CD4-positive, alpha-beta T cell treated with Interleukin-17A for 1 hour (primary cell): ENCODE results near the gene PSD.

ENCODE experiments used
- DNase-seq: peaks from one replicate; pipeline ENCODE4 v3.0.0-alpha.2; 2020

PSD gene

DNA sequence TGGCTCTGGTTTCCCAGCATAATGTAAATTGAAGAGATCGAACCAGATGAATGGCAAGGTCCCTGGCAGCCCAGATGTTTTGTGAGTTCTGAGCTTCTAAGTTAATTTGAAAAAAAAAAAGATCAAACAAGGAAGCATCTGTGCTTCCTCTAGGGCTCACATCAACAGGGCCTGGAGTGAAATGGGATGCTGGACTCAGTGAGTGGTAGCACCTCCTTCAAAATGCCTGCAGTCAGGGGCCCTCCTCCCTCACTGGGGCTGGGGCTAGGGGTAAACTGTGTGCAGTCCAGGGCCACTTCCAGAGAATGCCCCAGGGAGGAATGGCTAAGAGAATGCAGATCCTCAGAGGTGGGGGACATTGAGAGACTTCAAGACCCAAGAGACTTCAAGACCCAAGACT lies 19.8 kb upstream of the PSD start:
- DNase-seq: no peak

GRCh38 chr10:102437515-102437914 lies 18.9 kb upstream of the PSD start:
- DNase-seq: no peak

- DNase-seq: no peak
Observed at GRCh38 chr10:102436312-102436711, 17.7 kb upstream of the PSD start.

DNA sequence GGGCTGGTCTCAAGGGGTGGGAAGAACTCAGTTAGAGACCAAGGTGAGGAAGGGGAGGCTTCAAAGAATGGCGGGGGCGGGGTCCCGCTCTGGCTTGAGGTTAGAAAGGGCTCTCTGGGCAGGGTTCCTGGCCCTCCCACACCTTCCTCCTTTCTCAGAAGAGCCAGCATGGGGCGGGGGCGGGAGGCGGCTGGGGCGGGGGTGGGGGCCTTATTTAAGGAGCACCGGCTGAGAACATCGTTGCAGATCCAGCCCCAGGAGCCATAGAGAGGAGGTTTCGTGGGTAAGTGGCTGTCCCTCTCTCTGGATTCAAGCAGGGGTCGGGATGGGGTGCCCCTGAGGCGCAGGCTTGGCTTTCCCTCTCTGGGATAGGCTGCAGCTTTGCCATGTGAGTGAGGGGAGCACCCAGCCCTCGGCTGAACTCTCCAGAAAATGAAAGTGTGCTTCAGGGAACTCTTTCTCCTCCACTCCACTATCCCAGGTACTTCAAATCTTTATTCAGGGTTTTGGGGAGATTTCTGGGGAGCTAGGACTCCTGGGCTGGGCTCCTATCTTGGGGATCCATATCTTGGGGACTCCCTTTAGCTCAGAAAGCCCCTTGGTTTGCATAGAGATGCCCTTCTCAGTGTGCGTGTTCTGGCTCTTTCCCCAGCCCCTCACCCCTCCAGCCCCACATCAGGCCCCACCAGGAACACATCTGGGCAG lies 17.1 kb upstream of the PSD start:
- peak; percentile 46 for DNase-seq

DNA sequence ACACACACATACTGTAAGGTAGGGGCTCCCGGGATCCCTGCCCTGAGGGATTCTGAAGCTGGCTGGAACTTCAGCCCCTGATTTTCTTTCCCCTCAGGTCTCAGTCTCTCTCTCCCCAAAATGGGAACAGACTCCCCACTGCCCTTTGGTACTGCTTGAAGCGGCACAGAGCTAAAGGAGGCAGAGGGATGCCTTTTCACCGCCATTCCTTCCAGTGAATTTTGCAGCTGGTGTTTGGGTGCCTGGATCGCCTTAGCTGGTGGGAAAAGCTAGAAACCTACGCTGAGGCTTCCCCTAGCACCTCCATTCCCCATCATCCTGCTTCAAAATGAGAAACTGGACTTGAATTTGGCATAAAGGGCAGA lies 16.5 kb upstream of the PSD start:
- DNase-seq: no peak

- DNase-seq: no peak
Observed at GRCh38 chr10:102434394-102435132, 16.0 kb upstream of the PSD start.

DNA sequence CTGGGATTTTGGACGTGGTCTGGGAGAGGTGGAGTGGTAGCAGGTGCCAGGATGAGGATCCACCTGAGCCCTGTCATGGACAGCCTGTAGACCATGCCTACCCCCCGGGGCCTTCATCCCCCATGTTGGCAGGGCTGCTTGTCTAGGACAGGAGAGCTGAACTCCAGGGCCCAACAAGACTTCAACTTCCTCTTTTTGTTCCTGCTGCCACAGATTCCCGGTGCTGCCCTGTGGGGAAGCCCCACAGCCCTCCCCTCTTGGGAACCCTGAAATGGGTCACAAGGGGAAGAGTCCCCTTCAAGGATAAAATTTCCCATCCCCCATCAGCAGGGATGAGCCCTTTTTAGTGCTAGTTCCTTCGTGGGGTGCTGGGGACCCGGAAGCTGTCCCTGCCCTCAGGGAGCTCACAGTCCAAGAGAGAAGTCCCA lies 15.0 kb upstream of the PSD start:
- DNase-seq: no peak

DNA sequence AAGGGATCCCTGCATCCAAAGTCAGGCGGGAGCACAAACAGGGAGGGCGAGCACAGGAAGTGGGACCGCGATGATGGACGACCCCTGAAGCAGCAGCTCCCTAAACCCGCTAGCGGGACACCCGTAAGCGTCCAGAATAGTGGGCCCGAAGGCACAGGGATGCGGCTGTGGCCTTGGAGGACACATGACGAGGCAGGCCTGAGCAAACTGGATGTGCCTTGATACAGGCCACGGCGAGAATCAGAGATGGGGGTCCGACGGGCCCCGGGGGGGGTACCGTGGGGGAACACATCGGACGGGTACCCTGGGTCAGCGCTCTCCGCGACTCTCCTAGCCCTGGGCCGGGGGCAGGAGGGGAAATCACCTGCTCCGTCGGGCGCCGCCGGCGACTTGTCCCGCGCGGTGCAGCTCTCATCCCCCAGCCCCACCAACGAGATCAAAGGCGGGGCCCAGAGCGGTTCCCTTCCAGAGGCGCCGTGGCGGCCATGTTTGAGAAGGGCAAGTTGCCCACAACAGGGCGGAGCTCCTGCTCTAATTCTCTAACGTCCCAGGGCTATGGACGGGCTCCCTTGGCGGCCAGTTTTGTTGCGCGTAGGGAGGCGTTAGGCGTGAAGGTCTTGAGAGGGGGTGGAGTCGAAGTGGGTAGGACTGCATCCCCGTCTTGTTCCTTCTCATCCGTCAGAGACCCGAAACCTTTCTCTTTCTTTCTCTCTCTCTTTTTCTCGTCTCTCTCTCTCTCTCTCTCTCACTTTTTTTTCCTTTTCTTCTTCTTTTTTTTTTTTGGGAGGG lies 13.8 kb upstream of the PSD start, which contains the start of gene CUEDC2:
Gene CUEDC2, minus strand, starts transcription at position 413 of the 789 bp plus-strand sequence. CDS start 7,386 bp downstream, outside the sequence.
- peak; percentile 97 for DNase-seq

DNA sequence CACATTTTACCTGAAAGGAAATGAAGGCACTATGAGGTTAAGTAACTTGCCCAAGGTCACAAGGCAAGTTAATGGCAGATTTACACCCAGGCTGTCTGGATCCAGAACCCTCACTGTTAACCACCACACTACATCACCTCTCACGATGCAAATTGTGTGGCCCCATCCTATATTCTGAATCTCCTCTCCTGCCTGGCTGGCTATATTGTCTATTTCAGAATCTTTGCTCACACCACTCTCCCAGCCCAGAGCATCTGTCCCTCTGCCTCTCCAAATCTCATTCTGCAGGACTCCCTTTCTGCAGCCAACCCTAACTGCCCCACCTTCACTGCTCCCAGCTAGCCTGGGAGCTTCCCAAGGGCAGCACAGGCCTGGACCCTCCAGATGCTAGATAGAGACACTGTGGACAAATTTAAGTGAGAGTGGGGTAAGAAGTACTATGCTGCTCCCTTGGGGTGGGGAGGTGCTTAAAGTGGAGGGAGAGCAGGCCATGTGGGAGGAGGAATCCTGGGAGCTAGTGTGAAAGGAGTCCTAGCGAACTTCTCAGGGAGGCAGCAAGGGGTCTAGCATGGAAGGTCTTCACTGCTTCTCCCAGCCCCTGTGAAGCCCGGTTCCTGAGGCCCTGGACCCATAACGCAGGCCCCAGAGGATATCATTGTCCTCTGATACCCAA lies 13.0 kb upstream of the PSD start:
- no peak for DNase-seq

- DNase-seq: no peak
Observed at GRCh38 chr10:102429468-102429867, 10.9 kb upstream of the PSD start.

- DNase-seq: no peak
Observed at GRCh38 chr10:102426803-102427287, 8.3 kb upstream of the PSD start.

GRCh38 chr10:102425444-102425843 lies 6.9 kb upstream of the PSD start:
- no peak for DNase-seq

GRCh38 chr10:102424916-102425315 lies 6.3 kb upstream of the PSD start:
- no peak for DNase-seq

DNA sequence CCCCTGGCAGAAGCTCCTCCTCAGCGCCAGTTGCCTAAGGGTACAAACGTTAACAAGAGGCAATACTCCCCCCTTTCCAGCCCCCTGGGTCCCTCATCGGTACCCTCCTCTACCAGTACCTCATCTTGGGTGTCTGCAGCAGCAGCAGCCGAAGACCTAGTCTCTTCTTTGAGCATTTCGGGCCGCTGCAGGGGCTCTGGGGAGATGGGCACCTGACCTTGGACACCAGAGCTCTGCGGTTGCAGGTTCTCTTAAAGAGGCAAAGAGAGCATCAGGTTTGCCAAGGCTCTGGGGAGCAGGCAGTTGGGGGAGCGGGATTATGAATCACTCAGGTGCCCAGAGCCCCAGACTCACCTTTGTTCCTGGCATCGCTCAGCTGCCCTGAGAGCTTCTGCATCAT lies 5.6 kb upstream of the PSD start:
- no peak for DNase-seq

DNA sequence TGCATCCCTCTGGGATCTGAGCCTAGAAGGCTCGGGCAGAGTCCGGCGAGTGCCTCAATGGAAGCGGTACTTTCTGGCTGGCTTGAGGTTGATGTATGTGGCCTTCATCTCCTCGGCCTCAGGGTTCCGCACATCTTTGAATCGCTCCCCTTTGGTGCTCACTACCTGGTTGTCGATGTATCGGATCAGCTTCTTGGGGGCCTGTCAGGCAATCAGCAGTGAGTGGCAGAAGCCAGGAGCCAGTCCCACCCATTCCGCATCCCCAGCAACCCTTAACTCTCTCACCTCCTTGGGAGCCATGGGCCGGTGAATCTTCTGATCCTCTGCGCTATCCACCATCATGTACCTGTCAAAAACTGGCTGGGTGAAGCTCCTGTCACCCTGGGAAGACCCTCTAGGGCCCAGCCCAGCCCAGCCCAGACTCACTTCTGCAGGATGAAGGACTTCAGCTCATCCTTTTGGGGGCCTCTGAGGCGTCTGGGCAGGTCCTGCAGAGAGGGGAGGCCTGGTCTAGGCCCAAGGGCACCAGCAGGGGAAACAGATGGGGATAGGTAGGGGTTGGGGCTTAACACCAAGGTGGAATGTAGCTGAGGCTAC lies 4.9 kb upstream of the PSD start:
- no peak for DNase-seq

- peak; percentile 53 for DNase-seq
Observed at GRCh38 chr10:102422545-102423129, 4.1 kb upstream of the PSD start.

DNA sequence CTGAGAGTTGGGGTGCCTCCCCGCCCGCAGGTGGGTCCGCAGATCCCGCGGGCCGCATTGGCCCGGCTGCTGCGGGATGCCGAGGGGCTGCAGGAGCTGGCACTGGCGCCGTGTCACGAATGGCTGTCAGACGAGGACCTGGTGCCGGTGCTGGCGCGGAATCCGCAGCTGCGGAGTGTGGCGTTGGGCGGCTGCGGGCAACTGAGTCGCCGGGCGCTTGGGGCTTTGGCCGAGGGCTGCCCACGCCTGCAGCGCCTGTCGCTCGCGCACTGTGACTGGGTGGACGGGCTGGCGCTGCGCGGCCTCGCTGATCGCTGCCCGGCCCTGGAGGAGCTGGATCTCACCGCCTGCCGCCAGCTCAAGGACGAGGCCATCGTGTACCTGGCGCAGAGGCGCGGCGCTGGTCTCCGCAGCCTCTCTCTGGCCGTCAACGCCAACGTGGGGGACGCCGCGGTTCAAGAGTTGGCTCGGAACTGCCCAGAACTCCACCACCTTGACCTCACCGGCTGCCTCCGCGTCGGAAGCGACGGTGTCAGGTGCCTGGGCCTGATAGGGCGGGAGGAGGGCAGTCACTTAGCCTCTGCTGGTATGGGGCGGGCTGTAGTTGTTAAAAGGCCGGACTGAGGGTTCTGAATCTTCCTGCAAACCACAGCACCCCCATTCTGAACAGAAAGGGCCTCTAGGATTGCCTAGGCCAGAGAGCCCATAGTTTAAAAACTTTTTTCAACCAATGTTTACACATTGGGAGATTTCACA lies 3.4 kb upstream of the PSD start:
- peak; percentile 30 for DNase-seq

- DNase-seq: no peak
Observed at GRCh38 chr10:102421507-102421756, 2.8 kb upstream of the PSD start.

DNA sequence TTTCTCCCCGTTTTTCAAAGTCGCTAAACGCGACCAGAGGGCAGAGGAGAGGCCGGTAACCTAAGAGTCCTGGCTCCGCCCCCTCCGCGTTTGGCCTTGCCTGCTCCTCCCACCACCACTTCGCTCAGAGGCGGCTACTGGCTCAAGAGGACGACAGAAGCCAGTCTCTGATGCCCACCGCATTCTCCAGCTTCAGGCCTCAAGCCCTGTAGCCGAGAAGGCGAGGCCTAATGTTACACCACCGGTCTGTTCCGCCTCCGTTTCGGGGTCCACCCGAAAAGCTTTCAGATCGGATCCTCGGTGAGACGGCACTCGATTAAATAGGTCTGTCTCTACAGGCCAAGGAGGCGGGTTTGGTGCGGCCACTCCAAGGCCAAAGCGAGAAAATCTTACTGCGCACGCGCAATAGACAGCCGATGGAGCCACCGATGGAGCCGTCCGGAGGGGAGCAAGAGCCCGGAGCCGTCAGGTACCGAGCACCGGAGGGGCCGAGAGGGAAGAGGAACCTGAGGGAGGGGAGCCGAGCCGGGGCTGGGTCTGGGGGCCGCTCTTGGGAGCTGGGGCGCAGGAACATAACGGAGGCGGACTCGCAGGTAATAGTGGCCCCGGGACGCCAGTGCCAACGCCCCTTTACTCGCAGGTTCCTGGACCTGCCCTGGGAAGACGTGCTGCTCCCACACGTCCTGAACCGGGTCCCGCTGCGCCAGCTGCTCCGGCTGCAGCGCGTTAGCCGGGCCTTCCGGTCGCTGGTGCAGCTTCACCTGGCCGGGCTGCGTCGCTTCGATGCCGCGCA lies 2.3 kb upstream of the PSD start, which contains the start of gene FBXL15:
Gene FBXL15, plus strand, starts transcription at position 123 of the 793 bp plus-strand sequence. Its CDS starts 294 bp downstream, at position 417.
- DNase-seq: peak; percentile 97

- no peak for DNase-seq
Observed at GRCh38 chr10:102420181-102420713, 1.7 kb upstream of the PSD start.
